HepG2 (cell line): ENCODE results near the gene ALDH1L2. TPM values are rescaled to one million over a fixed set of nuclear protein-coding genes. Genes with fewer than 3 reads are reported as not detected.

Experiments used
- ATAC-seq: fragments of 200-7000 bp; cut with Tn5 transposase; 3 replicates; pipeline ENCODE4 v1.9.1; 2020; ENCODE audit warnings: mild to moderate bottlenecking, moderate library complexity
- BruUV-seq: library from RNA; stranded (reverse); fragments of 400-500 nt; replicated peaks from 2 replicates; lab custom pipeline; 2021; lab: Mats Ljungman, UMichigan
- CTCF ChIA-PET: fragments of 300-600 bp; formaldehyde crosslinking; extraction: SDS; loops from one replicate; lab custom pipeline; 2021; ENCODE audit warnings: low total read pairs, inconsistent platforms, low intra/inter-chr PET ratio; lab: Yijun Ruan, JAX
- POLR2A ChIA-PET: fragments of 350-600 bp; sonication (Branson Sonifier 250); formaldehyde crosslinking; loops from one replicate; lab custom pipeline; 2020; ENCODE audit warnings: antibody characterized with exemption, inconsistent platforms; lab: Yijun Ruan, JAX
- DNase-seq: peaks from one replicate; pipeline ENCODE4 v3.0.0-alpha.2; 2015; ENCODE audit warnings: low spot score
- FAIRE-seq: peaks from 3 replicates; lab custom pipeline; 2011; peaks lifted over from hg19 to GRCh38; lab: Jason Lieb, UNC
- H2AFZ ChIP-seq: one replicate; pipeline ENCODE4 v1.6.1; 2011; ENCODE audit warnings: low read length, inconsistent platforms
- H3K27ac ChIP-seq: fragments of 300-600 bp; 3 replicates; pipeline ENCODE4 v1.8.0; 2011; ENCODE audit warnings: mixed run types, mild to moderate bottlenecking, mixed read lengths, low read length, inconsistent platforms; ENCODE audit not compliant: insufficient read depth; ENCODE audit errors: extremely low read length
- H3K27me3 ChIP-seq, 2 experiments: fragments of 200-600 bp in 1 of 2; 2 replicates in 1 of 2; 3 replicates in 1 of 2; pipeline versions ENCODE4 v1.6.0 to v1.8.0; 2011; ENCODE audit warnings: low read length in 2 of 2, mild to moderate bottlenecking in 2 of 2, moderate library complexity in 2 of 2, inconsistent platforms in 1 of 2; ENCODE audit not compliant: insufficient read depth in 2 of 2, control insufficient read depth in 1 of 2
- H3K36me3 ChIP-seq, 2 experiments: fragments of 200-600 bp in 1 of 2; replicated peaks in 1 of 2; 2 replicates in 1 of 2; 3 replicates in 1 of 2; pipeline versions ENCODE4 v1.5.1 to v1.8.0; 2011; ENCODE audit warnings: low read length in 2 of 2, inconsistent platforms in 1 of 2; ENCODE audit not compliant: insufficient read depth in 2 of 2, control insufficient read depth in 1 of 2
- H3K4me1 ChIP-seq: 2 replicates; pipeline ENCODE4 v1.5.1; 2012; ENCODE audit warnings: low read length, inconsistent platforms; ENCODE audit not compliant: insufficient read depth
- H3K4me2 ChIP-seq: 2 replicates; pipeline ENCODE4 v1.6.0; 2011; ENCODE audit warnings: low read depth, low read length, inconsistent platforms
- H3K4me3 ChIP-seq, 3 experiments: fragments of 200-600 bp in 1 of 3; sonication (generic), shearing (Covaris generic) in 1 of 3; replicated peaks in 1 of 3; 2 replicates each; pipeline ENCODE4 v1.5.1; 2011 to 2016; ENCODE audit warnings: low read length in 3 of 3, inconsistent platforms in 2 of 3, low read depth in 2 of 3, mild to moderate bottlenecking in 2 of 3, control low read depth in 1 of 3, mixed read lengths in 1 of 3; ENCODE audit not compliant: insufficient read depth in 1 of 3
- H3K79me2 ChIP-seq: one replicate; pipeline ENCODE4 v1.6.1; 2011; ENCODE audit warnings: low read length, inconsistent platforms; ENCODE audit not compliant: insufficient read depth
- H3K9ac ChIP-seq: 2 replicates; pipeline ENCODE4 v1.6.0; 2011; ENCODE audit warnings: mild to moderate bottlenecking, low read depth, low read length, inconsistent platforms; ENCODE audit not compliant: insufficient read depth
- H3K9me3 ChIP-seq: 2 replicates; pipeline ENCODE4 v1.5.1; 2012; ENCODE audit warnings: mild to moderate bottlenecking, low read length
- H4K20me1 ChIP-seq: 2 replicates; pipeline ENCODE4 v1.6.0; 2011; ENCODE audit warnings: inconsistent platforms, mild to moderate bottlenecking, low read length, moderate library complexity; ENCODE audit not compliant: insufficient read depth
- FOSL1 ChIP-seq: sonication (generic); formaldehyde crosslinking; IDR thresholded peaks from 2 replicates; pipeline ENCODE4 v1.9.0; 2021; ENCODE audit warnings: missing genetic modification reagents, borderline replicate concordance
- MEIS1 ChIP-seq: sonication (generic); formaldehyde crosslinking; IDR thresholded peaks from 2 replicates; pipeline ENCODE4 v1.9.0; 2021; ENCODE audit warnings: mild to moderate bottlenecking, missing genetic modification reagents, moderate library complexity, borderline replicate concordance
- ZBTB34 ChIP-seq: sonication (generic); formaldehyde crosslinking; IDR thresholded peaks from 2 replicates; pipeline ENCODE4 v1.8.0; 2022; ENCODE audit warnings: mild to moderate bottlenecking, missing genetic modification reagents
- ZNF180 ChIP-seq: sonication (generic); formaldehyde crosslinking; IDR thresholded peaks from 2 replicates; pipeline ENCODE4 v1.4.0; 2020; ENCODE audit warnings: low read depth, missing genetic modification reagents, borderline replicate concordance
- ZNF382 ChIP-seq: sonication (generic); formaldehyde crosslinking; IDR thresholded peaks from 2 replicates; pipeline ENCODE4 v1.5.0; 2020; ENCODE audit warnings: missing genetic modification reagents, mild to moderate bottlenecking, borderline replicate concordance
- ZNF451 ChIP-seq: sonication (generic); formaldehyde crosslinking; IDR thresholded peaks from 2 replicates; pipeline ENCODE4 v1.5.0; 2020; ENCODE audit warnings: mild to moderate bottlenecking, missing genetic modification reagents
- ZNF552 ChIP-seq: sonication (generic); formaldehyde crosslinking; IDR thresholded peaks from 2 replicates; pipeline ENCODE4 v1.9.0; 2022; ENCODE audit warnings: missing genetic modification reagents, mild to moderate bottlenecking, borderline replicate concordance
- ZUFSP ChIP-seq: sonication (generic); formaldehyde crosslinking; IDR thresholded peaks from 2 replicates; pipeline ENCODE4 v1.9.0; 2021; ENCODE audit warnings: missing genetic modification reagents, mild to moderate bottlenecking, borderline replicate concordance
- WGBS: methylation state at CpG from one replicate; pipeline ENCODE4 v1.1.6; 2017; ENCODE audit warnings: low lambda C conversion rate; 5-methylcytosine and 5-hydroxymethylcytosine counted together
- in situ Hi-C: cut with HindIII; loops from 2 replicates; pipeline ENCODE4 v1.10.0; 2017; ENCODE audit warnings: low pct_unique_long_range_greater_than_20kb; ENCODE audit not compliant: extremely low pct_ligation_motif_present
- intact Hi-C: fragments of 100-400 bp; cut with micrococcal nuclease; formaldehyde crosslinking; loops from one replicate; pipeline ENCODE4 v1.10.0; 2022; ENCODE audit not compliant: unreplicated experiment
- polyA plus RNA-seq, 8 experiments: library from polyadenylated mRNA; depleted of rRNA in 3 of 8; stranded (reverse) in 7 of 8; unstranded in 1 of 8; fragments of >200 nt; fragmentation: Illumina TruSeq in 4 of 8; extraction: Trizol in 4 of 8; gene quantifications; 2 replicates each; pipeline versions ENCODE4 v1.2.1 to v1.2.3, GENCODE V29; 2011 to 2016; ENCODE audit warnings: low read depth in 4 of 8, missing spikeins in 1 of 8, mixed read lengths in 1 of 8; ENCODE audit not compliant: insufficient read depth in 1 of 8
- total RNA-seq, 5 experiments: library from RNA; depleted of rRNA; stranded (reverse); fragments of >200 nt; fragmentation: Illumina TruSeq; extraction: Trizol; gene quantifications; 2 replicates each; pipeline ENCODE4 v1.2.3, GENCODE V29; 2016; ENCODE audit warnings: low read depth in 1 of 5

The ALDH1L2 gene
- total and polyA plus RNA-seq, 2 of the 13 experiments (the other 11 are each of a cell fraction or from before 2014, with no cell fraction given), result 0.40 to 4.6 TPM

GRCh38 chr12:105089817-105090216 lies 5.6 kb upstream of the ALDH1L2 start:
- intact Hi-C loops (no loop called here), in situ Hi-C loops (no loop called here)
- BruUV-seq, result no TSS peak
- H3K9ac ChIP-seq, result no peak overlapping the region
- WGBS, result 41% methylated on average over 3 of the region's 3 CpGs
- H3K27ac ChIP-seq, result no peak overlapping the region
- DNase-seq (no peak), ATAC-seq (no peak), FAIRE-seq (no peak)
- TF ChIP-seq ZUFSP (CRISPR knock-in tag), result no peak
- TF ChIP-seq FOSL1, result no peak
- no peak for TF ChIP-seq ZNF552 (CRISPR knock-in tag)
- TF ChIP-seq ZBTB34 (CRISPR knock-in tag), result no peak
- TF ChIP-seq ZNF451 (CRISPR knock-in tag), result no peak
- no peak for TF ChIP-seq ZNF382 (CRISPR knock-in tag)
- TF ChIP-seq ZNF180, result no peak
- TF ChIP-seq MEIS1 (CRISPR knock-in tag), result no peak
- ChIA-PET POLR2A (no interaction called here), CTCF (no interaction called here)
- peaks cover 2 to 14% of the 10 kb centered on the region in 2 experiments; a peak in 2 of 5 replicates for H3K27me3 ChIP-seq
- no peak overlapping the region for H3K4me3 ChIP-seq
- no peaks in the 10 kb centered on the region for H3K36me3 ChIP-seq
- no peaks in the 10 kb centered on the region for H4K20me1 ChIP-seq
- no peak overlapping the region for H2AFZ ChIP-seq
- H3K4me2 ChIP-seq, result no peak overlapping the region
- 0 out of 2 replicates have a peak, but pooled peaks cover 8% of the 10 kb centered on the region for H3K4me1 ChIP-seq
- H3K79me2 ChIP-seq, result no peaks in the 10 kb centered on the region
- no peaks in the 10 kb centered on the region for H3K9me3 ChIP-seq
